PC-3 (cell line): ENCODE results near the gene RAB8A. TPM values are rescaled to one million over a fixed set of nuclear protein-coding genes. Genes with fewer than 3 reads are reported as not detected.
A peak's percentile ranks its signal among the peaks of the same experiment; 100 is the strongest.

ENCODE experiments used
- ATAC-seq: fragments of 200-7000 bp; cut with Tn5 transposase; 2 replicates; pipeline ENCODE4 v1.9.1; 2020; ENCODE audit warnings: mild to moderate bottlenecking, moderate library complexity
- BruUV-seq: library from RNA; stranded (reverse); fragments of 400-500 nt; replicated peaks from 2 replicates; lab custom pipeline; 2021; lab: Mats Ljungman, UMichigan
- CTCF ChIA-PET: fragments of 300-600 bp; sonication (Branson Sonifier 250); formaldehyde crosslinking; loops from one replicate; lab custom pipeline; 2022; ENCODE audit warnings: antibody characterized with exemption; lab: Charles Lee
- POLR2A ChIA-PET: fragments of 300-600 bp; sonication (Branson Sonifier 250); formaldehyde crosslinking; loops from one replicate; lab custom pipeline; 2022; ENCODE audit warnings: antibody characterized with exemption; ENCODE audit not compliant: unreplicated experiment; lab: Charles Lee
- DNase-seq: peaks from one replicate; pipeline ENCODE4 v3.0.0-alpha.2; 2015
- H2AFZ ChIP-seq: fragments of 300-600 bp; sonication (generic); 2 replicates; pipeline ENCODE4 v1.6.0; 2016; ENCODE audit warnings: antibody characterized with exemption, low read length
- H3F3A ChIP-seq: fragments of 300-600 bp; sonication (generic); one replicate; pipeline ENCODE4 v1.6.0; 2017; ENCODE audit warnings: antibody characterized with exemption, low read length, control low read depth, mild to moderate bottlenecking; ENCODE audit not compliant: unreplicated experiment
- H3K27ac ChIP-seq: fragments of 300-600 bp; sonication (generic); 2 replicates; pipeline ENCODE4 v1.5.1; 2016; ENCODE audit warnings: mild to moderate bottlenecking, low read length
- H3K27me3 ChIP-seq: fragments of 300-600 bp; sonication (generic); 2 replicates; pipeline ENCODE4 v1.6.1; 2016; ENCODE audit warnings: low read length, mixed read lengths
- H3K36me3 ChIP-seq: fragments of 300-600 bp; sonication (generic); 2 replicates; pipeline ENCODE4 v1.6.1; 2016; ENCODE audit warnings: low read depth, mixed run types, low read length, mixed read lengths
- H3K4me1 ChIP-seq: fragments of 300-600 bp; sonication (generic); 2 replicates; pipeline ENCODE4 v1.5.1; 2016; ENCODE audit warnings: low read length; ENCODE audit not compliant: insufficient read depth
- H3K4me2 ChIP-seq: fragments of 300-600 bp; sonication (generic); 2 replicates; pipeline ENCODE4 v1.6.0; 2016; ENCODE audit warnings: low read length
- H3K4me3 ChIP-seq: fragments of 300-600 bp; sonication (generic); 2 replicates; pipeline ENCODE4 v1.5.1; 2016; ENCODE audit warnings: mild to moderate bottlenecking, low read length, mixed read lengths
- H3K79me2 ChIP-seq: fragments of 300-600 bp; sonication (generic); 2 replicates; pipeline ENCODE4 v1.6.1; 2017; ENCODE audit warnings: low read length, mixed read lengths
- H3K9ac ChIP-seq: fragments of 300-600 bp; sonication (generic); 2 replicates; pipeline ENCODE4 v1.6.0; 2016; ENCODE audit warnings: mild to moderate bottlenecking, low read length
- H3K9me2 ChIP-seq: fragments of 300-600 bp; sonication (generic); replicated peaks from 2 replicates; pipeline ENCODE4 v1.6.1; 2016; ENCODE audit warnings: mixed run types, low read length, mixed read lengths
- H3K9me3 ChIP-seq: fragments of 300-600 bp; sonication (generic); 2 replicates; pipeline ENCODE4 v1.6.1; 2016; ENCODE audit warnings: low read length, mixed read lengths
- H4K20me1 ChIP-seq: fragments of 300-600 bp; sonication (generic); 2 replicates; pipeline ENCODE4 v1.6.1; 2016; ENCODE audit warnings: low read length, mixed read lengths
- EZH2 ChIP-seq: fragments of 300-600 bp; sonication (generic); IDR thresholded peaks from one replicate; pipeline ENCODE4 v1.6.1; 2017; ENCODE audit warnings: antibody characterized with exemption, mild to moderate bottlenecking, low read length; ENCODE audit not compliant: unreplicated experiment
- EZH2phosphoT487 ChIP-seq: fragments of 300-600 bp; sonication (generic); IDR thresholded peaks from 2 replicates; pipeline ENCODE4 v1.6.1; 2018; ENCODE audit warnings: mild to moderate bottlenecking, antibody characterized with exemption, low read length, borderline replicate concordance
- intact Hi-C: fragments of 100-400 bp; cut with micrococcal nuclease; formaldehyde crosslinking; loops from 2 replicates; pipeline ENCODE4 v1.9.0; 2023
- total RNA-seq: library from RNA; depleted of rRNA; stranded (reverse); fragments of >200 nt; gene quantifications from 2 replicates; pipeline ENCODE4 v1.2.3, GENCODE V29; 2014
- TF ChIP-seq, protein P1 (sequence below): fragments of 300-600 bp; sonication (generic); conservative IDR thresholded peaks from 2 replicates; pipeline ENCODE4 v1.5.1; 2017; ENCODE audit warnings: antibody characterized with exemption, low read depth, mild to moderate bottlenecking, low read length

Gene RAB8A
- total RNA-seq, 1 experiment from 2014 or later, result 94.5 TPM

DNA sequence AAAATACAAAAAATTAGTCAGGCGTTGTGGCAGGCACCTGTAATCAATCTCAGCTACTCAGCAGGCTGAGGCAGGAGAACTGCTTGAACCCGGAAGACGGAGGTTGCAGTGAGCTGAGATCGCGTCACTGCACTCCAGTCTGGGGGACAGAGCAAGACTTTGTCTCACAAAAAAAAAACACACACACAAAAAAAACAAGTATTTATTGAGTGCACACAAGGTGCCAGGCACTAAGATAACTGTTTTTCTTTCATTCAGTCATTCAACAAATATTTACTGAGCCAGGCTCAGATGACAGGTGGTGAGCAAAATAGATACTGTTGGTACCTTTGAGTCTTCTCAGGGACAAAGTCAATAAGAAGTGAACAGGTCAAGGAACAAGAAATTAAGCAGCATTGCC lies 55.4 kb downstream of the RAB8A start:
- no peaks in the 10 kb centered on the region for H4K20me1 ChIP-seq
- no peaks in the 10 kb centered on the region for H3F3A ChIP-seq
- no peak overlapping the region for H3K9ac ChIP-seq
- POLR2A ChIA-PET, result no interaction called here
- H3K79me2 ChIP-seq, result no peaks in the 10 kb centered on the region
- no TSS peak for BruUV-seq
- no peak for ATAC-seq
- peak; percentile 59 for DNase-seq
- H3K27me3 ChIP-seq, result no peaks in the 10 kb centered on the region
- intact Hi-C loops, result no loop called here
- TF ChIP-seq EZH2phosphoT487, result no peak
- TF ChIP-seq, protein P1, sequence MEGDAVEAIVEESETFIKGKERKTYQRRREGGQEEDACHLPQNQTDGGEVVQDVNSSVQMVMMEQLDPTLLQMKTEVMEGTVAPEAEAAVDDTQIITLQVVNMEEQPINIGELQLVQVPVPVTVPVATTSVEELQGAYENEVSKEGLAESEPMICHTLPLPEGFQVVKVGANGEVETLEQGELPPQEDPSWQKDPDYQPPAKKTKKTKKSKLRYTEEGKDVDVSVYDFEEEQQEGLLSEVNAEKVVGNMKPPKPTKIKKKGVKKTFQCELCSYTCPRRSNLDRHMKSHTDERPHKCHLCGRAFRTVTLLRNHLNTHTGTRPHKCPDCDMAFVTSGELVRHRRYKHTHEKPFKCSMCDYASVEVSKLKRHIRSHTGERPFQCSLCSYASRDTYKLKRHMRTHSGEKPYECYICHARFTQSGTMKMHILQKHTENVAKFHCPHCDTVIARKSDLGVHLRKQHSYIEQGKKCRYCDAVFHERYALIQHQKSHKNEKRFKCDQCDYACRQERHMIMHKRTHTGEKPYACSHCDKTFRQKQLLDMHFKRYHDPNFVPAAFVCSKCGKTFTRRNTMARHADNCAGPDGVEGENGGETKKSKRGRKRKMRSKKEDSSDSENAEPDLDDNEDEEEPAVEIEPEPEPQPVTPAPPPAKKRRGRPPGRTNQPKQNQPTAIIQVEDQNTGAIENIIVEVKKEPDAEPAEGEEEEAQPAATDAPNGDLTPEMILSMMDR, result no peak
- H3K4me1 ChIP-seq, result peaks cover 19% of the 10 kb centered on the region
- H3K9me2 ChIP-seq, result no peaks in the 10 kb centered on the region
- no peaks in the 10 kb centered on the region for H3K9me3 ChIP-seq
- peak overlapping the region; percentile 49 for H3K27ac ChIP-seq
- H3K36me3 ChIP-seq, result no peaks in the 10 kb centered on the region
- H2AFZ ChIP-seq, result no peak overlapping the region
- H3K4me3 ChIP-seq, result no peak overlapping the region
- no peak overlapping the region for H3K4me2 ChIP-seq
- CTCF ChIA-PET, result no interaction called here

DNA sequence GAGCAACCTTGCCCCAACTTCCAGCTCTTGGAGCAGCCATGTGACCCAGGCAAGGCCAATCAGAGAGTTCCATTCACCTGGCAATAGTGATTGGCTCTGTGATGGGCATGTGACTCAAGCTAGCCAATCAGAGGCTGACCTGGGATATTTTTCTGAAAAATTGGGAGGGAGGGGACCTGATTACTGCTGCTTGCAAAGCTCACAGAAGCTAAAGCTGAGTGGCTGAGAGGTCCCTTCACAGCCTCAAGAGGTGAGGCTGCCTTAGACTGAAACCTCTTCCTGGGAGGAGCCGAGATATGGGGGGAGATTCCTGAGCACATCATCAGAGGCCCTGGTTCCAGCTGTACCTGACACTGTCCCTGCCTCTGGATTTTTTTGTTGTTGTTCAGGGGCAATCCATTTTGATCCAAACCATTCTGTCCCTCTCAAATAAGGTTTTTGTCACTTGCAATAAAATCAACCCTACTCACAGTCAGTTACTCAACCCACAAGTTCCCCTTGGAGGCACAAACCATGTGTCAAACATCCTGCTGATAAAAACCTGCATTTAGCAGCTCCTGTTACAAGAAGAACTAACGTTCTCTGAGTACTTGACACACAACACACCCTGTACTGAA lies 56.9 kb downstream of the RAB8A start:
- no peaks in the 10 kb centered on the region for H3K9me3 ChIP-seq
- no peak overlapping the region for H2AFZ ChIP-seq
- H3K4me1 ChIP-seq, result peaks cover 24% of the 10 kb centered on the region
- H3K9ac ChIP-seq, result no peak overlapping the region
- no TSS peak for BruUV-seq
- no peaks in the 10 kb centered on the region for H4K20me1 ChIP-seq
- CTCF ChIA-PET, result no interaction called here
- TF ChIP-seq, protein P1, result no peak
- no peak for TF ChIP-seq EZH2
- no peak for TF ChIP-seq EZH2phosphoT487
- no peaks in the 10 kb centered on the region for H3K27me3 ChIP-seq
- H3K79me2 ChIP-seq, result no peaks in the 10 kb centered on the region
- no peaks in the 10 kb centered on the region for H3K36me3 ChIP-seq
- no peak overlapping the region for H3K4me3 ChIP-seq
- POLR2A ChIA-PET, result interaction anchor here (0.7 kb wide), 1 partner anchor 101 kb away, joined by 5 read pairs; no protein-coding TSS in a partner anchor
- peak; percentile 61 for DNase-seq
- H3K9me2 ChIP-seq, result no peaks in the 10 kb centered on the region
- no peaks in the 10 kb centered on the region for H3F3A ChIP-seq
- peak; percentile 71 for ATAC-seq
- H3K27ac ChIP-seq, result peak overlapping the region; percentile 59
- intact Hi-C loops, result no loop called here
- no peak overlapping the region for H3K4me2 ChIP-seq

DNA sequence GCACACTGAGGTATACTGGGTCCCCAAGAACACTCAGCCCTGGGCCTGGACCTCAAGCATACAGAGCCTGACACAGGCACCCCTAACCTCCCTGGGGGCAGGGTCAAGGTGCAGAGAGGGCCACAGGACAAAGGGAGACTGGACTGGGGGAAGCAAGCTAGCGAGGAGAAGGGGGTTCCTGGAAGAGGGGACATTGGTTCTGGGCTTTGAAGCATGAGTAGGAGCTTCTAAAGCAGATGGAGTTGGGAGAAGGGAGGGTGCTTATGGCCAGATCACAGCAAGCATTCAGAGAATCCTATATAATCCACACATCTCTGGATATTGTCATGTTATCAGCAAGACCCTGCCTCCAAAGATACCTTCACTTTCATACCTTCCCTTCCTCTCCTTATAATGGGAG lies 58.4 kb downstream of the RAB8A start:
- Histone ChIP-seq H3K4me1 (peaks cover 24% of the 10 kb centered on the region), H3F3A (no peaks in the 10 kb centered on the region), H3K9ac (no peak overlapping the region), H4K20me1 (no peaks in the 10 kb centered on the region), H3K9me3 (no peaks in the 10 kb centered on the region), H3K27ac (no peak overlapping the region), H3K4me2 (no peak overlapping the region), H3K36me3 (no peaks in the 10 kb centered on the region), H3K4me3 (no peak overlapping the region), H3K9me2 (no peaks in the 10 kb centered on the region), H3K79me2 (no peaks in the 10 kb centered on the region), H2AFZ (no peak overlapping the region), H3K27me3 (no peaks in the 10 kb centered on the region)
- no peak for DNase-seq
- ATAC-seq, result no peak
- intact Hi-C loops, result no loop called here
- TF ChIP-seq EZH2, result no peak
- POLR2A ChIA-PET, result no interaction called here
- no TSS peak for BruUV-seq
- CTCF ChIA-PET, result no interaction called here
